ENCODE results near the gene SHROOM2.

Gene SHROOM2

DNA sequence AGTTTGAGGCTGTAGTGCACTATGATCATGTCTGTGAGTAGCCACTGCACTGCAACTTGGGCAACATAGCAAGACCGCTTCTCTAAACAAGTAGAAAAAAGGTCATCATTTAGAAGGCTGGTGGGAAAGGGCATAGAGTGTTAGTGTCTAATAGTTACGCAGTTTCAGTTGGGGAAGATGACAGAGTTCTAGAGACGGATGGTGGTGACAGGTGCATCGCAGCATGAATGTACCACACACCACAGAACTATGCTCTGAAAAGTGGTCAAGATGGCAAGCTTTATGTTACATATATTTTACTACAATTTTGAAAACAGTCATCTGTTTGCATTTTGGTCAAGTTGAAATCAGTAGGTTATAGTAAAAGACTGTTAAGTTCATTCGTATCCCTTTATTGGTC lies 157.2 kb downstream of the SHROOM2 start:
- no peak for DNase-seq (ENCODE audit: low read depth)

DNA sequence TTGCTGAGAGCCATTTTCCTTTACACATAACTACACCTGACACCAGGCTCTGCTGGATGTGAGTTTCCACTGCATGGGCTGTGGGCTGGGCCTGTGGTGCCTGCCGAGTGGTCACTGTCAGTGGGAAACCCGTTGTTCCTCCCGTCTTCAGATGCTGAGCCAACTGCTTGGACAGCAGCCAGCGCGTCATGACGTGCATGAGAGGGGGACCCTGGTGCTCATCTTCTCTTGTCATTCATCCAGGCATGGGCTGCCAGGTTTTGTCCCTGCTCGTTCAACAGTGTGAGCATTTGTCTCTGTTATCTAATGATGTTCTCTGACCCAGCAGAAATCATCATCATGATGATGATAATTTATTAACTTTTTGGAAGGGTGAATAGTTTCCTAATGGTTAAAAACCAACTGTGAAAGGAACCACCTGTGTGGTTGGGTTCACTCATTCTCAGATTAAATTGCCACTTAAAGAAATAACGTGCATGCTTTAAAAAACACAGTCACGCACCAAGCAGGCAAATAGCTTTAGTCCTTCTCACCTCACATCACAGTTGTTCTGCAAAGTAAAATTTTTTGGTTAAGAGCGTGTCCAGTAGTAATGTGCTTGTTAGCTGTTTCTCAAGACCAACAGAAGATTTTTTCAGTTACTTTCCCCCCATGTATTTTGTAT lies 161.0 kb downstream of the SHROOM2 start:
- no peak for DNase-seq (ENCODE audit: low read depth)

GRCh38 chrX:9948406-9948805 lies 162.2 kb downstream of the SHROOM2 start:
- DNase-seq (ENCODE audit: low read depth) = no peak

- no peak for DNase-seq (ENCODE audit: low read depth)
Observed at GRCh38 chrX:9952300-9952699, 166.1 kb downstream of the SHROOM2 start.

DNA sequence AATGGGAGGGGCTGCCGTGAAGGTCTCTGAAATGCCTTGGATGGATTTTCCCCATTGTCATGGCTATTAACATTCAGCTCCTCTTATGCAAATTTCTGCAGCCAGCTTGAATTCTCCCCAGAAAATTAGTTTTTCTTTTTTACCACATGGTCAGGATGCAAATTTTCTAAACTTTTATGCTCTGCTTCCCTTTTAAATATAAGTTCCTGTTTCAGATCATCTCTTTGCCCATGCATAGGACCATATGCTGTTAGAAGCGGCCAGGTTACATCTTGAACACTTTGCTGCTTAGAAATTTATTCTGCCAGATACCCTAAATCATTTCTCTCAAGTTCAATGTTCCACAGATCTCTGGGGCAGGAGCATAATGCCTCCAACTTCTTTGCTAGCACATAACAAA lies 167.2 kb downstream of the SHROOM2 start:
- DNase-seq (ENCODE audit: low read depth) = no peak

- DNase-seq (ENCODE audit: low read depth) = no peak
Observed at GRCh38 chrX:9955506-9955905, 169.3 kb downstream of the SHROOM2 start.

DNA sequence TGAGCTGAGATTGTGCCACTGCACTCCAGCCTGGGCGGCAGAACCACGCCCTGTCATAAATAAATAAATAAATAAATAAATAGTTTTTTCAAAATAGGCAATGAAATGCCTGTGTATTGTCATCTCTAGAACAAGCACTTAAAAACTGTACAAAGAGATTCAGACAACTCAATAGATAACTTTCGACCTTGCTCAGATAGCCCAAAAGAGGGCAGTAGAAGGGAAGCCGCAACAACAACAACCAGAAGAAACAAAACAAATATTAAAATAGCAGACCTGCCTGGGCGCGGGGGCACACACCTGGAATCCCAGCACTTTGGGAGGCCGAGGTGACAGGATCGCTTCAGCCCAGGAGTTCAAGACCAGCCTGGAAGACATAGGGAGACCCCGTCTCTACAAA lies 171.5 kb downstream of the SHROOM2 start:
- no peak for DNase-seq (ENCODE audit: low read depth)

- DNase-seq (ENCODE audit: low read depth) = no peak
Observed at GRCh38 chrX:9958183-9958582, 172.0 kb downstream of the SHROOM2 start.

- DNase-seq (ENCODE audit: low read depth) = no peak
Observed at GRCh38 chrX:9961750-9962149, 175.5 kb downstream of the SHROOM2 start.

DNA sequence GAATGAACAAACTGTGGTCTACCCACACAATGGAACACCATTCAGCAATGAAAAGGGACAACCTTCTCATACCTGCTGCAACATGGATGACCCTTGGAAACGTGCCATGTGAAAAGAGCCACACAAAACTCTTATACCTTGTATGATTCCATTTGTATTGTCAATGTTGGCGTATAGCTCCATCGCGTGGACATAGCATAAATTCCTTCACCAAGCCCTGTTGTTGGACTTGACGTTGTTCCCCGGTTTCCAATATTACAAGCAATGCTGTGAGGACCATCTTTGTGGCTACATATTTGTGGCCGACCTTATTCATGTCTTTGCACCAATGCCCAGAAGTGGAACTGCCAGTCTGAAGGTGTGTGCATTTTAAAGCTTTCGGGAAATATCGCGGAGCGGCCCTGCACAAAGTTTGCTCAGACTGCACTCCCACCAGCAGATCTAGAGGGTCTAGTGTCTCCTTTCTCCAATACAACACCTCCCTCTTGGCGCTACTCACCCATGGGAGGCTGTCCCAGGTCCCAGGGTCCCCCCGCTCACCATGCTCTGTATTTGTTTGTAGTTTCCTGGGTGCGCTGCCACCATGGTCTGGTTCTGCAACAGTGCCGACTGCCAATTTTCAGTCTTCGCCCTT lies 180.7 kb downstream of the SHROOM2 start, which contains the start of gene CLDN34:
Gene CLDN34 (plus strand): TSS at position 584 of the 634 bp plus-strand sequence. CDS start 0 bp downstream, at position 584.
- no peak for DNase-seq (ENCODE audit: low read depth)

DNA sequence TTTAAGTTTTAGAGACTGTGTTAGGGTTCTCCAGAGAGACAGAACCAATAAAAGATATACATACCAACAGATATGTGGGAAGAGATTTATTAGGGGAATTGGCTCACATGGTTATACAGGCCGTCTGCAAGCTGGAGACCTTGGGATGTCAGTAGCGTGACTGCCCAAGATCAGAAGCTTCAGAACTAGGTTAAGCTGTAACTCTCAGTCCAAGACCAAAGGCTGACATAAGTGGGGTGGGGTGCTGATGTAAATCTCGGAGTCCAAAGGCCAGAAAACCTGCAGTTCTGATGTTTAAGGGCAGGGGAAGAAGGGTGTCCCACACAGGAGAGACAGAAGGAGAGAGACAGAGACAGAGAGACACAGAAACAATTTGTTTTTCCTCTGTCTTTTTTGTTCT lies 191.4 kb downstream of the SHROOM2 start:
- DNase-seq (ENCODE audit: low read depth) = no peak

- DNase-seq (ENCODE audit: low read depth) = no peak
Observed at GRCh38 chrX:9980401-9980800, 194.2 kb downstream of the SHROOM2 start.

DNA sequence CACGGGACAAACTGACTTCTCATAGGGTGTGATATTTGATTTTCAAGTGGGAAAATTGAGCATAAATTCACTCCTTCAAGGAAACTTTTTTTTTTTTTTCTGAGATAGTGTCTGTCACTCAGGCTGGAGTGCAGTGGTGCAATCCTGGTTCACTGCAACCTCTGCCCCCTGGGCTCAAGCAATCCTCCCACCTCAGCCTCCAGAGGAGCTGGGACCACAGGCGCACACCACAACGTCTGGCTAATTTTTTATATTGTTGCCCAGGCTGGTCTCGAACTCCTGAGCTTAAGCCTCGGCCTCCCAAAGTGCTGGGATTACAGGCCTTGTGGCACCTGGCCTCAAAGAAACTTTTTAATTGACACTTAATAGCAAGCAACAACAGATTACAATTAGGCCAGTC lies 194.7 kb downstream of the SHROOM2 start:
- no peak for DNase-seq (ENCODE audit: low read depth)

DNA sequence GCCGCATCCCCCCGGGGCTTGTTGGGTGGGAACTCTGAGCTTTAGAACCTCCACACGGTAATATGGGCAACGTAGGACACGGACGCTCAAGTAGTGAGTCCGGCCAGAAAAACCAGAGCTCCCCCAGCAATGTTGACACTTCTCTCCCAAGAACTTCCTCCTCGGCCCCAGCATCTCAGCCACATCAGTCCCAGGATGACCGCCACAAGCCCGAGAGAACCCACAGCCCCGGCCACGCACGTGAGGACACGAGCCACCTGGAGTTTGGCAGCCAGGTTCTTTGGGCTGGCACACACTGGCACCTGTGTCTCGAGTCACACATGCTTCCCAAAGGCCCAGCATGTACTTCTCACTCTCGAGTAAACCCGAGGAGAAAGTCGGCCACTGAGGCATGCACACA lies 197.2 kb downstream of the SHROOM2 start:
- DNase-seq (ENCODE audit: low read depth) = no peak

DNA sequence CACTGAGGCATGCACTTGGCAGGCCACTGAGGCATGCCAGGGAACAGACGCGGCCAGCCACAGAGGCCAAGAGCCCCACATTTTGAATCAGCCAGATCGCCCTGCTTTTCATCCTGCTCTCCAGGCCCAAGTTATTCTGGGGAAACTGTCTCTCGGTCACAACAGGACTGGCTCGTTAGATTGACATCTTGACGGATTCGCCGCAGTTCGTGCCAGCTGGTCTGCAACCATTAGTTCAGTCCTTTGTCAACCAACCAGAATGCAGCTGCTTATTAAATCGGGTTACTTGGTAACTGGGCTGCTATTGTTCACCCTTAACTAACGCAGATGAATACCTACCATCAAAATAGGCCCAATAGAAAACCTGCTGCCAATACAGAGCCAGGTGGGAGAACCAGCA lies 197.6 kb downstream of the SHROOM2 start:
- no peak for DNase-seq (ENCODE audit: low read depth)

- no peak for DNase-seq (ENCODE audit: low read depth)
Observed at GRCh38 chrX:9988762-9989161, 202.5 kb downstream of the SHROOM2 start.

DNA sequence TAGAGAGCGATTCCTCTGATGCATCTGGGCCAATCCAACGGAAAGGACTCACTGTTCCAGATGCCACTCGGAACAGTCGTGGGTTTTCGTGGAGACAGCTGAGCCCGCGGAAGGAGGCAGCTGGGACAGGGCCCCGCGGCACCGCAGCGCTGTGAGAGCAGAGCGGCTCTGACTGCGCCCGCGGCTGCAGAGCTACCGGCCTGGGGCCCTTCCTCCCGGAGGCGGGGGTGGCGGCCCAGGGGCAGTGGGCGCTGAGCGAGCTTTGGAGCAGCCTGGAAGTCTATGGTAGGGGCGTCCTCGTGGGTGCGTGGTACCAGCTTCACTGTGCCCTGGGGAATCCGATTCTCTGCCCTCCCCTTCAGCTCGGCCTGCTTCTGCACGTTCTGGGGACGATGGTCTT lies 205.8 kb downstream of the SHROOM2 start:
- DNase-seq (ENCODE audit: low read depth) = no peak

GRCh38 chrX:9992724-9993123 lies 206.5 kb downstream of the SHROOM2 start:
- DNase-seq (ENCODE audit: low read depth) = no peak

DNA sequence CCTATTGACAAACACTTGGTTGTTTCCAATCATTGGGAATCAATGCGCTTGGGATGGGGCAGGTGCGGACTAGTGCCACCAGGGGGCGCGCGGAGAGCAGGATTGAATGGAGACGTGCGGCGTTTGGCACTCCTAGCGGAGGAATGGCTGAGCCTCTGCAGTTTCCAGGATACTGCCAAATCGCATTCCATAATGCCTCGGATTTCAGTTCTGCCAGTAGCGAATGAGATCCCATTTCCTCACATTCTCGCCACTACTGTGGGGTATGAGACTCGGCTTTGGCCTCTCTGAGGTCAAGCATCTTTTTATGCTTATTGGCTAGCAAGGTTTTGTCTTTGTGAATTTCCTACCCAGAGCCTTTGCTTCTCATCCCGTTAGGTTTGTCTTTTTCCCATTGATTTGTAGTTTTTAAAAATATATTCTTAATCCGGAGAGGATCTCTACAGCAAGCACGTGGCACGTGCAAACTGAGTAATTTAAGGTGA lies 209.7 kb downstream of the SHROOM2 start:
- peak; percentile 75 for DNase-seq (ENCODE audit: low read depth)

- DNase-seq (ENCODE audit: low read depth) = no peak
Observed at GRCh38 chrX:9997041-9997440, 210.8 kb downstream of the SHROOM2 start.

DNA sequence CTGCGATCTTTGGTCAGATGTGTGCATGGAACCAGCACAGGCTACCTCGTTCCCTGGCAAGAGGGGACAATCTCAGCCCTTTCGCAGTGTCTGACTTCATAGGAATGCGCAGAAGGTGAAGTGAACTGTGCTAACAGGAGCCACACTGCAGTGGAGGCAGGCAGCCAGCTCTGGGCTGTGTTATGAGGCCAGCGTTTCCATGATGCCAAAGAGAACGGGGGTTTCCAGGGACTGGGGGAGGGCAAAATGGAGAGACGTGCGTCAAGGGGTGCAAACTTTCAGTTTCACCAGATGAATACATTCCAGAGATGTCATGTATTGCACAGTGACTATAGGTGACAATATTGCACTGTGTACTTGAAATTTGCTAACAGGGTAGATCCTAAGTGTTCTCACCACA lies 211.3 kb downstream of the SHROOM2 start:
- DNase-seq (ENCODE audit: low read depth) = no peak

Measured in activated T-cell treated with anti-CD3 and anti-CD28 coated beads for 1 hour (primary cell).